HepG2 (cell line): ENCODE results near the gene CPB2. TPM values are rescaled to one million over a fixed set of nuclear protein-coding genes. Genes with fewer than 3 reads are reported as not detected.

Experiments used
- ATAC-seq: fragments of 200-7000 bp; cut with Tn5 transposase; 3 replicates; pipeline ENCODE4 v1.9.1; 2020; ENCODE audit warnings: mild to moderate bottlenecking, moderate library complexity
- BruUV-seq: library from RNA; stranded (reverse); fragments of 400-500 nt; replicated peaks from 2 replicates; lab custom pipeline; 2021; lab: Mats Ljungman, UMichigan
- CTCF ChIA-PET: fragments of 300-600 bp; formaldehyde crosslinking; extraction: SDS; loops from one replicate; lab custom pipeline; 2021; ENCODE audit warnings: low total read pairs, inconsistent platforms, low intra/inter-chr PET ratio; lab: Yijun Ruan, JAX
- POLR2A ChIA-PET: fragments of 350-600 bp; sonication (Branson Sonifier 250); formaldehyde crosslinking; loops from one replicate; lab custom pipeline; 2020; ENCODE audit warnings: antibody characterized with exemption, inconsistent platforms; lab: Yijun Ruan, JAX
- DNase-seq: peaks from one replicate; pipeline ENCODE4 v3.0.0-alpha.2; 2015; ENCODE audit warnings: low spot score
- FAIRE-seq: peaks from 3 replicates; lab custom pipeline; 2011; peaks lifted over from hg19 to GRCh38; lab: Jason Lieb, UNC
- H2AFZ ChIP-seq: one replicate; pipeline ENCODE4 v1.6.1; 2011; ENCODE audit warnings: low read length, inconsistent platforms
- H3K27ac ChIP-seq: fragments of 300-600 bp; 3 replicates; pipeline ENCODE4 v1.8.0; 2011; ENCODE audit warnings: mixed run types, mild to moderate bottlenecking, mixed read lengths, low read length, inconsistent platforms; ENCODE audit not compliant: insufficient read depth; ENCODE audit errors: extremely low read length
- H3K27me3 ChIP-seq, 2 experiments: fragments of 200-600 bp in 1 of 2; 2 replicates in 1 of 2; 3 replicates in 1 of 2; pipeline versions ENCODE4 v1.6.0 to v1.8.0; 2011; ENCODE audit warnings: low read length in 2 of 2, mild to moderate bottlenecking in 2 of 2, moderate library complexity in 2 of 2, inconsistent platforms in 1 of 2; ENCODE audit not compliant: insufficient read depth in 2 of 2, control insufficient read depth in 1 of 2
- H3K36me3 ChIP-seq, 2 experiments: fragments of 200-600 bp in 1 of 2; replicated peaks in 1 of 2; 2 replicates in 1 of 2; 3 replicates in 1 of 2; pipeline versions ENCODE4 v1.5.1 to v1.8.0; 2011; ENCODE audit warnings: low read length in 2 of 2, inconsistent platforms in 1 of 2; ENCODE audit not compliant: insufficient read depth in 2 of 2, control insufficient read depth in 1 of 2
- H3K4me1 ChIP-seq: 2 replicates; pipeline ENCODE4 v1.5.1; 2012; ENCODE audit warnings: low read length, inconsistent platforms; ENCODE audit not compliant: insufficient read depth
- H3K4me2 ChIP-seq: 2 replicates; pipeline ENCODE4 v1.6.0; 2011; ENCODE audit warnings: low read depth, low read length, inconsistent platforms
- H3K4me3 ChIP-seq, 3 experiments: fragments of 200-600 bp in 1 of 3; sonication (generic), shearing (Covaris generic) in 1 of 3; replicated peaks in 1 of 3; 2 replicates each; pipeline ENCODE4 v1.5.1; 2011 to 2016; ENCODE audit warnings: low read length in 3 of 3, inconsistent platforms in 2 of 3, low read depth in 2 of 3, mild to moderate bottlenecking in 2 of 3, control low read depth in 1 of 3, mixed read lengths in 1 of 3; ENCODE audit not compliant: insufficient read depth in 1 of 3
- H3K79me2 ChIP-seq: one replicate; pipeline ENCODE4 v1.6.1; 2011; ENCODE audit warnings: low read length, inconsistent platforms; ENCODE audit not compliant: insufficient read depth
- H3K9ac ChIP-seq: 2 replicates; pipeline ENCODE4 v1.6.0; 2011; ENCODE audit warnings: mild to moderate bottlenecking, low read depth, low read length, inconsistent platforms; ENCODE audit not compliant: insufficient read depth
- H3K9me3 ChIP-seq: 2 replicates; pipeline ENCODE4 v1.5.1; 2012; ENCODE audit warnings: mild to moderate bottlenecking, low read length
- H4K20me1 ChIP-seq: 2 replicates; pipeline ENCODE4 v1.6.0; 2011; ENCODE audit warnings: inconsistent platforms, mild to moderate bottlenecking, low read length, moderate library complexity; ENCODE audit not compliant: insufficient read depth
- AFF4 ChIP-seq: sonication (generic); formaldehyde crosslinking; IDR thresholded peaks from 2 replicates; pipeline ENCODE4 v1.4.0; 2020; ENCODE audit warnings: missing genetic modification reagents
- CREB1 ChIP-seq, 2 experiments: fragments of 450-650 bp in 1 of 2; IDR thresholded peaks; 2 replicates each; pipeline ENCODE4 v1.6.1; 2016 to 2017; ENCODE audit warnings: control low read depth in 1 of 2, mild to moderate bottlenecking in 1 of 2, missing compliant biosample characterization in 1 of 2, missing genetic modification characterization in 1 of 2
- CREBL2 ChIP-seq: sonication (generic); formaldehyde crosslinking; IDR thresholded peaks from 2 replicates; pipeline ENCODE4 v1.8.1; 2023; ENCODE audit warnings: missing genetic modification reagents, mild to moderate bottlenecking, borderline replicate concordance
- KMT2B ChIP-seq: IDR thresholded peaks from 2 replicates; pipeline ENCODE4 v1.6.1; 2016; ENCODE audit warnings: missing genetic modification reagents, missing compliant biosample characterization
- MYC ChIP-seq: sonication (generic); formaldehyde crosslinking; IDR thresholded peaks from 2 replicates; pipeline ENCODE4 v1.9.0; 2021; ENCODE audit warnings: missing genetic modification reagents, borderline replicate concordance
- NCOA2 ChIP-seq: sonication (generic); formaldehyde crosslinking; IDR thresholded peaks from 2 replicates; pipeline ENCODE4 v1.8.0; 2022; ENCODE audit warnings: inconsistent platforms
- ZEB1 ChIP-seq: IDR thresholded peaks from 2 replicates; pipeline ENCODE4 v1.6.1; 2012; ENCODE audit warnings: mild to moderate bottlenecking, low read depth, inconsistent platforms; ENCODE audit not compliant: insufficient replicate concordance
- ZFP90 ChIP-seq: sonication (generic); formaldehyde crosslinking; IDR thresholded peaks from 2 replicates; pipeline ENCODE4 v1.8.0; 2022; ENCODE audit warnings: missing genetic modification reagents, mild to moderate bottlenecking, inconsistent platforms, borderline replicate concordance
- ZNF350 ChIP-seq: sonication (generic); formaldehyde crosslinking; IDR thresholded peaks from 2 replicates; pipeline ENCODE4 v1.4.0; 2020; ENCODE audit warnings: mild to moderate bottlenecking, low read depth, missing genetic modification reagents, borderline replicate concordance
- ZNF574 ChIP-seq: sonication (generic); formaldehyde crosslinking; IDR thresholded peaks from 2 replicates; pipeline ENCODE4 v1.4.0; 2020; ENCODE audit warnings: missing genetic modification reagents
- ZNF710 ChIP-seq: sonication (generic); formaldehyde crosslinking; IDR thresholded peaks from 2 replicates; pipeline ENCODE4 v1.5.0; 2020; ENCODE audit warnings: mild to moderate bottlenecking, missing genetic modification reagents, borderline replicate concordance
- ZNF720 ChIP-seq: sonication (generic); formaldehyde crosslinking; IDR thresholded peaks from 2 replicates; pipeline ENCODE4 v1.4.0; 2020; ENCODE audit warnings: missing genetic modification reagents
- WGBS: methylation state at CpG from one replicate; pipeline ENCODE4 v1.1.6; 2017; ENCODE audit warnings: low lambda C conversion rate; 5-methylcytosine and 5-hydroxymethylcytosine counted together
- in situ Hi-C: cut with HindIII; loops from 2 replicates; pipeline ENCODE4 v1.10.0; 2017; ENCODE audit warnings: low pct_unique_long_range_greater_than_20kb; ENCODE audit not compliant: extremely low pct_ligation_motif_present
- intact Hi-C: fragments of 100-400 bp; cut with micrococcal nuclease; formaldehyde crosslinking; loops from one replicate; pipeline ENCODE4 v1.10.0; 2022; ENCODE audit not compliant: unreplicated experiment
- polyA plus RNA-seq, 8 experiments: library from polyadenylated mRNA; depleted of rRNA in 3 of 8; stranded (reverse) in 7 of 8; unstranded in 1 of 8; fragments of >200 nt; fragmentation: Illumina TruSeq in 4 of 8; extraction: Trizol in 4 of 8; gene quantifications; 2 replicates each; pipeline versions ENCODE4 v1.2.1 to v1.2.3, GENCODE V29; 2011 to 2016; ENCODE audit warnings: low read depth in 4 of 8, missing spikeins in 1 of 8, mixed read lengths in 1 of 8; ENCODE audit not compliant: insufficient read depth in 1 of 8
- total RNA-seq, 5 experiments: library from RNA; depleted of rRNA; stranded (reverse); fragments of >200 nt; fragmentation: Illumina TruSeq; extraction: Trizol; gene quantifications; 2 replicates each; pipeline ENCODE4 v1.2.3, GENCODE V29; 2016; ENCODE audit warnings: low read depth in 1 of 5

The CPB2 gene
- total and polyA plus RNA-seq, 2 of the 13 experiments (the other 11 are each of a cell fraction or from before 2014, with no cell fraction given) = 125 to 140 TPM

- DNase-seq = no peak
- no peak for FAIRE-seq
- peaks cover 55% of the 10 kb centered on the region for H3K4me1 ChIP-seq
- in situ Hi-C loops = loop anchor here (5.0 kb wide), 1 partner anchor 54 kb away; no protein-coding TSS in a partner anchor
- ATAC-seq = no peak
- no peak for TF ChIP-seq ZFP90
- no peak for TF ChIP-seq ZEB1
- no peak for TF ChIP-seq ZNF350 (CRISPR knock-in tag)
- TF ChIP-seq CREBL2 = no peak
- TF ChIP-seq CREB1 (IDR thresholded peaks at IDR 0.05) = no peak
- TF ChIP-seq CREB1 (CRISPR knock-in tag; IDR thresholded peaks at IDR 0.05) = no peak
- no peak for TF ChIP-seq ZNF574
- no peak for TF ChIP-seq ZNF710 (CRISPR knock-in tag)
- TF ChIP-seq KMT2B = no peak
- no peak for TF ChIP-seq MYC
- no peak for TF ChIP-seq AFF4
- TF ChIP-seq ZNF720 (CRISPR knock-in tag) = no peak
- TF ChIP-seq NCOA2 (CRISPR knock-in tag) = no peak
- H3K36me3 ChIP-seq = no peaks in the 10 kb centered on the region
- no peaks in the 10 kb centered on the region for H4K20me1 ChIP-seq
- no peak overlapping the region for H3K4me3 ChIP-seq
- no peaks in the 10 kb centered on the region for H3K9me3 ChIP-seq
- intact Hi-C loops = loop anchor here (1.0 to 5.0 kb wide), 6 partner anchors 17 to 319 kb away; partner anchors contain the start of gene ZC3H13
- POLR2A ChIA-PET = interaction anchor here (1.0 kb wide), 1 partner anchor 17 kb away, joined by 7 read pairs; no protein-coding TSS in a partner anchor
- H2AFZ ChIP-seq = no peak overlapping the region
- no peaks in the 10 kb centered on the region for H3K79me2 ChIP-seq
- H3K27me3 ChIP-seq = no peaks in the 10 kb centered on the region
- CTCF ChIA-PET = interaction anchor here (0.8 to 2.4 kb wide), 5 partner anchors 18 to 54 kb away, joined by 3 to 30 read pairs (median 4); no protein-coding TSS in a partner anchor
- WGBS = 63% methylated on average over 2 of the region's 2 CpGs
- no TSS peak for BruUV-seq
- no peak overlapping the region for H3K4me2 ChIP-seq
- H3K9ac ChIP-seq = no peak overlapping the region
- H3K27ac ChIP-seq = no peak overlapping the region
Observed at GRCh38 chr13:46126056-46126455, 21.2 kb upstream of the CPB2 start.
